Effector memory CD4-positive, alpha-beta T cell (primary cell): ENCODE data around the gene ANO5.

ENCODE experiments used
- DNase-seq, 3 donors: peaks; one replicate each; pipeline ENCODE4 v3.0.0-alpha.2; 2020
- H3K27ac ChIP-seq: 2 replicates; pipeline ENCODE4 v1.7.0; 2013; ENCODE audit warnings: mild to moderate bottlenecking, low read length, moderate library complexity; ENCODE audit not compliant: insufficient read depth, poor library complexity, severe bottlenecking
- H3K27me3 ChIP-seq: replicated peaks from 2 replicates; pipeline ENCODE4 v1.7.0; 2013; ENCODE audit warnings: mild to moderate bottlenecking, low read length; ENCODE audit not compliant: insufficient read depth, control insufficient read depth, poor library complexity, severe bottlenecking
- H3K36me3 ChIP-seq: 2 replicates; pipeline ENCODE4 v1.7.0; 2013; ENCODE audit warnings: mild to moderate bottlenecking, low read length, moderate library complexity; ENCODE audit not compliant: control insufficient read depth, insufficient read depth
- H3K4me1 ChIP-seq: 2 replicates; pipeline ENCODE4 v1.7.0; 2013; ENCODE audit warnings: low read length, mild to moderate bottlenecking; ENCODE audit not compliant: control insufficient read depth, insufficient read depth, poor library complexity, severe bottlenecking
- H3K4me3 ChIP-seq: 2 replicates; pipeline ENCODE4 v1.7.0; 2013; ENCODE audit warnings: low read length, low read depth, mild to moderate bottlenecking; ENCODE audit not compliant: insufficient read depth, poor library complexity, severe bottlenecking
- H3K9me3 ChIP-seq: 2 replicates; pipeline ENCODE4 v1.7.0; 2013; ENCODE audit warnings: mild to moderate bottlenecking, low read length, moderate library complexity; ENCODE audit not compliant: control insufficient read depth

Gene ANO5

DNA sequence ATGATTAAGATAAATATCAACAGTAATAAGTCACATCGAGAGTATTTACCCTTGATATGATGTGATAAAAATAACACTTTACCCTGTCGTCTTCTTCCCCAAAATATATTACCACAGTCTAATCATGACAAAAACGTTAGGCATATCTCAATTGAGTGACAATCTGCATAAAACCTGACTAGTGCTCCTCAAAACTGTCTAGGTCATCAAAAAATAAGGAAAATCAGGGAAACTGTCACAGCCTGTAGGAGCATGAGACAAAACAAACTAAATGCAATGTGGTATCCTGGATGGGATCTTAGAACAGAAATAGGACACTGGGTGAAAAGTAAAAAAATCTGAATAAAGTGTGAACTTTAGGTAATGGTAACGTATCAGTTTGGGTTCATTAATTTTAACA, 19.4 kb upstream of the ANO5 start:
- DNase-seq = no peak
- no peak overlapping the region for H3K4me3 ChIP-seq
- H3K36me3 ChIP-seq = no peaks in the 10 kb centered on the region
- no peaks in the 10 kb centered on the region for H3K9me3 ChIP-seq
- no peaks in the 10 kb centered on the region for H3K4me1 ChIP-seq
- H3K27ac ChIP-seq = no peak overlapping the region
- no peaks in the 10 kb centered on the region for H3K27me3 ChIP-seq

DNA sequence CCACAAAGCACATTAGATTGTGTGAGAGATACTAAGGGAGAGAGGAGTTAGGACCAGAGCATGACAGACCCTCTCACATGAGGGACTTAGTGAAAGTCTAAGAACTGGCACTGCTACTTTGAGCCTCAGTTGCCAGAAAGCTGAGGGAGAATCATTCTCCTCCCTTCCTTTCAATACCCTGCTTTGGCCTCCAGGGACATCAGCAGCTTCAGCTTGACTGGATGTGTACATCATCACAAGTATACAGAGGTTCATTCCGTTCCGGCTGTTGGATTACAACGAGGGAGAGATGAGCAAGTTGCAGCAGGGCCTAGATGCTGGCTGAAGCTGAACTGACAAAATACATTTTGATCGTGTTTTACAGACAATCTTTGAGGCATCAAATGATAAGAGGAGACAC, 15.7 kb upstream of the ANO5 start:
- no peaks in the 10 kb centered on the region for H3K36me3 ChIP-seq
- H3K4me3 ChIP-seq = no peak overlapping the region
- no peak for DNase-seq
- H3K9me3 ChIP-seq = no peaks in the 10 kb centered on the region
- H3K27ac ChIP-seq = no peak overlapping the region
- no peaks in the 10 kb centered on the region for H3K4me1 ChIP-seq
- H3K27me3 ChIP-seq = no peaks in the 10 kb centered on the region

DNA sequence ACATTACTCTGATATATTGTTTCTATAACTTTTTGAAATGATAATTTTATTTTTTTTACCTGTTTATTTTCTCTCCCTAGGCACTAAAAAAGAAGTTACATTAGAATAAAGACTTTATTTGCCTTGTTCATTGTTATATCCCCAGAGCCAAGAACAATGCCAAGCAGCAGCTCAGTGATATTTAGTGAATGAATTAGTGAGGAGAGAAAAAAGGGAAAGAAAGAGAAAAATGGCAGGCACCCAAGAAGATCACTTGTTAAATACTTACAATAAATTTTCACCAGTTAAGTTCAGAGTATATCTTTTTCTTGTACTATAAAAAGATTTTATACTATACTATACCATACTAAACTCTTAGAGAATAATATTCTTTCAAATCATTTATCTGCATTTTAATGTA, 13.3 kb upstream of the ANO5 start:
- Histone ChIP-seq H3K36me3 (no peaks in the 10 kb centered on the region), H3K4me3 (no peak overlapping the region), H3K27me3 (no peaks in the 10 kb centered on the region), H3K9me3 (no peaks in the 10 kb centered on the region), H3K27ac (no peak overlapping the region), H3K4me1 (no peaks in the 10 kb centered on the region)
- DNase-seq = no peak

DNA sequence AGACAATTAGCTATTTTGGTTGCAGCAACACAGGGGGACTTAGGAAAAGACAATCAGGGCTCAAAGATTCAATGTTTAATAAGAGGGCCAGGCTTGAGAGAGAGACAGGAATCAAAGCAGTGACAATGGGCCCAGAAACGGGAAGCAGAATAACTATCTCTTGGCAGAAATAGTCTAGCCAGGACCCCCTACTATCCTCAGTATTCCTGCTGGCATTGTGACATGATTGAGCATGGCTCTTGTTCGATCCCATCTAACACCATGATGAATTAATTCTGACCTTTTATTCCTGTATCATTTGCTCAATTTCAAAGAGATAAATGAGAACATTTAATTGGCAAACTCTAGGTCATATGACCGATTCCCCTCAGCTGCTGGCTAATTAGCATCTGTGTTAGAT, 12.8 kb upstream of the ANO5 start:
- Histone ChIP-seq H3K36me3 (no peaks in the 10 kb centered on the region), H3K9me3 (no peaks in the 10 kb centered on the region), H3K27ac (no peak overlapping the region), H3K27me3 (no peaks in the 10 kb centered on the region), H3K4me1 (no peaks in the 10 kb centered on the region), H3K4me3 (no peak overlapping the region)
- DNase-seq = no peak

DNA sequence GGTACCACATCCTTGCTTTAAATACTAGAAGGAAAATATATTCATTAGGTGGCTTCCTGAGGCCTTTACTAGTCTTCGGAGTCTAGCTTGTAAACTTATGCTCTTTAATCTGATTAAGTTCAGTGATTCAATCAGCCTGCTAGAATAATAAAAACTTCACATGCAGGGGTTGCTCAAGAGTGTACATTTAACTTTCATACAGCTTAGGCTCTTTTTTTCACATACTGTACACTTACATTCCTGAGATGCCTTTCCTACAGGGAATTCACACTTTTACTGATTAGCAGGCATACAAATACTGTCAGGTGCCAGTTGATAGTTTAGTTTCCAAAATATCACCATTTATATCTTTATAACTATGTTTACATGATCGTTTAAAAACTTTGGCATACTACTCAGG, 3.2 kb upstream of the ANO5 start:
- peaks cover 9% of the 10 kb centered on the region for H3K27me3 ChIP-seq
- H3K4me1 ChIP-seq = no peaks in the 10 kb centered on the region
- H3K4me3 ChIP-seq = no peak overlapping the region
- H3K27ac ChIP-seq = no peak overlapping the region
- DNase-seq = no peak
- H3K36me3 ChIP-seq = no peaks in the 10 kb centered on the region
- H3K9me3 ChIP-seq = no peaks in the 10 kb centered on the region

DNA sequence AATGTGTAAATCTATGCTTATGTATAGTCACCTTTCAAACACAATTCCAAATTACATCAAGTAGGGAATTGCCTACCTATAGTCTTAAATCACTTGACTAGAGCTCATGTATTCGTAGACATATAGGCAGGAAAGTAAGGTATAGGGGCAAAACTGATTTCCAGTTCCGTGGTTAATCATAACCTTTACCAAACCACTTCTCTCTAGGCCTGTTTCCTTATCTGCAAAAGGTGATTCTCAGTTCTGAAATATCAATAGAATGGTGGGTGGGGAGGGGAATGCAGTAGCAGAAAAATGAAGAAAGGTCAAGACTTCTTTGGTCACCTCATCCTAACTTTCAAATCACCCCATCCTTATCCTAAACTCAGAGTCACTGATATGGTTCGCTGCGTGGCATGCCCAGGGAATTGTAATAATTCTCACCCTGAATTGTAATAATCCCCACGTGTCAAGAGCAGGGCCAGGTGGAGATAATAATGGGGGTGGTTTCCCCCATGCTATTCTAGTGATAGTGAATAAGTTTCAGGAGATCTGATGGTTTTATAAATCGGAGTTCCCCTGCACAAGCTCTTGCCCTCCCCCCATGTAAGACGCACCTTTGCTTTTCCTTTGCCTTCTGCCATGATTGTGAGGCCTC, 1.9 kb upstream of the ANO5 start:
- Histone ChIP-seq H3K27ac (no peak overlapping the region), H3K27me3 (peaks cover 9% of the 10 kb centered on the region), H3K36me3 (no peaks in the 10 kb centered on the region), H3K4me3 (no peak overlapping the region), H3K4me1 (no peaks in the 10 kb centered on the region), H3K9me3 (no peaks in the 10 kb centered on the region)
- no peak for DNase-seq

DNA sequence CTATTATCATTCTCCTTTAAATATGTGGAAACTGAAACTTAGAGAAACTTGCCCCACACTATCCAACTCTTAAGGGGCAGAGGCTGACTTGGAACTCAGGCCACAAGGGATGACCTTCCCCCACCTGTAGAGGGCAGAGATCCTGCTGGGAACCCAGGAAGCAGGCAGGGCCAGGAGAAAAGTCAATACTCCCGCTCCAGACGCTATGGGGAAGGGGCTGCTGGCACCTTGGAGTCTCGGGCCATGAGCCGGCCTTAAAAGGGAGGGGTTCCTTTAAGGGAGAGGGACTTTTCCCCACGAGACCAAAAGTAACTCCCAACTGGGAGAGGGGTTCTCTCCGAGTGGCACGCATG, 620 bp upstream of the ANO5 start:
- Histone ChIP-seq H3K4me3 (no peak overlapping the region), H3K36me3 (no peaks in the 10 kb centered on the region), H3K27me3 (peaks cover 9% of the 10 kb centered on the region), H3K27ac (no peak overlapping the region), H3K4me1 (no peaks in the 10 kb centered on the region), H3K9me3 (no peaks in the 10 kb centered on the region)
- DNase-seq = no peak

DNA sequence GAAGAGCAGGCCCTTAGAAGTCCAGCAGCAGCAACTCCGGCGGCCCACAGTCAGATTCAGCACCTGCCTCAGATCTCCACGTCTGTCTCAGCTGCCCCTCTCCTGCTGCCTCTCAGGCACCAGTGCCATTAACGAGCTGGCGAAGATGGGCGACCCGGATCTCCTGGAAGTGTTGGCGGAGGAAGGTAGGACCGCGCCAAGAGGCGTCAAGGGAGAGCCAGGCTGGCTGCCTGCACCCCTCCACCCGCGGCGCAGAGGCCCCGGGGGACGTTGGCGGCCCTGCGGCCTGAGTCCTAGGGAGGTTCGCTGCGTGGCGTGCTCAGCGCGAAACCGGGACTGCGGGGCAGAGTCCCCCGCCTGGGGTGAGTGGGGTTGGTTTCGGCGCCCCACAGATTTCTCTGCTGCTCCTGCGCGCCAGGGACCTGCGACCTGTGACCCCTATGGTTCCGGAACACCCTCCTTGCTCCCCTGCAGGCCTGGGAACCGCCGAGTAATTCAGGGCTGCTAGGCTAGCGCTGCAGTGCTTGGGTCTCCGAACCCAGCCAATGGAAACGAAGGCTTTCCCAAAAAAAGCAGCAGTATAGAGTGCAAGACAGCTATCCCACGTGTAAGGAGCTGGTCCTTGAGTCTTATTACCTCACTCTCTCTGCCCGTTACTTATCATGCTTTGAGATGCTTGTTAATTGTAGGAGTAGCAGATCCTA, 615 bp downstream of the ANO5 start:
- H3K27me3 ChIP-seq = peaks cover 9% of the 10 kb centered on the region
- no peak for DNase-seq
- H3K4me3 ChIP-seq = no peak overlapping the region
- H3K36me3 ChIP-seq = no peaks in the 10 kb centered on the region
- no peaks in the 10 kb centered on the region for H3K9me3 ChIP-seq
- H3K27ac ChIP-seq = no peak overlapping the region
- no peaks in the 10 kb centered on the region for H3K4me1 ChIP-seq

DNA sequence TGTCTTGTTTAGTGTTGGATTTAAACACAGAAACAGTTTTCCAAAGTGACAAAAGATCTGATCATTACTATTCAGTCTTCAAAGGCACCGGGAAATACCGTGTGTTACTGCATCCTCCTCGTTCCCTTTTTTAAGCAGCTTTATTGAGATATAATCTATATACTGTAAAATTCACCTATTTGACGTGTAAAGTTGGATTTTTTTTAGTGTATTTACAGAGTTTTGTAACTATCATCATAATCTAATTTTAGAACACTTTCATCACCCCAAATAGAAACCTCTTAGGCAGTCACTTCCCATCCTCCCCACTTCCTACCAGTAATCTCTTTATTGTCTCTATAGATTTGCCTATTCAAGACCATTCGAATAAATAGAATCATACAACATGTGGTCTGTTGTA, 1.4 kb downstream of the ANO5 start:
- no peak overlapping the region for H3K27ac ChIP-seq
- DNase-seq = no peak
- H3K36me3 ChIP-seq = no peaks in the 10 kb centered on the region
- H3K4me3 ChIP-seq = no peak overlapping the region
- peaks cover 9% of the 10 kb centered on the region for H3K27me3 ChIP-seq
- H3K4me1 ChIP-seq = no peaks in the 10 kb centered on the region
- H3K9me3 ChIP-seq = no peaks in the 10 kb centered on the region

DNA sequence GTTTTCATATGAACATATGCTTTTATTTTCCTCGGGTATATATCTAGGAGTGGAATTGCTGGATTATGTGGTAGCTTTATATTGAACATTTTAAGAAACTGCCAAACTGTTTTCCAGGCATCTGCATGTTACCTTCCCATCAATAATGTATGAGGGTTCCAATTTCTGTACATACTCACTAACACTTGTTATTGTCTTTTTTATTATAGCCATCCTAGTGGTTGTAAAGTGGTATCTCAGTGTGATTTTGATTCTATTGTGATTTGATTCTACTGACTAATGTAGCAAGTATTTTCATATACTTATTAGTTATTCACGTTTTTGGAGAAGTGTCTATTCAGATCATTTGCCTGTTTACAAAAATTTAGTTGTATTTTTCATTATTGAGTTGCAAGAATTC, 2.0 kb downstream of the ANO5 start:
- DNase-seq = no peak
- no peak overlapping the region for H3K27ac ChIP-seq
- peaks cover 9% of the 10 kb centered on the region for H3K27me3 ChIP-seq
- no peaks in the 10 kb centered on the region for H3K36me3 ChIP-seq
- H3K9me3 ChIP-seq = no peaks in the 10 kb centered on the region
- H3K4me1 ChIP-seq = no peaks in the 10 kb centered on the region
- no peak overlapping the region for H3K4me3 ChIP-seq
